Gastroesophageal sphincter (tissue), 4 donors: ENCODE results near the gene HCFC1R1. TPM values are rescaled to one million over a fixed set of nuclear protein-coding genes. Genes with fewer than 3 reads are reported as not detected.
"Not testable (repeated sequence)": the region's sequence is repeated elsewhere in the genome, so short reads cannot be mapped to it uniquely, and the experiment has no call there.

Experiments used
- ATAC-seq: fragments of 150-250 bp; one replicate; pipeline ENCODE4 v1.9.1; 2016; ENCODE audit warnings: mild to moderate bottlenecking, moderate library complexity
- H3K27ac ChIP-seq, 4 donors: fragments of 200-600 bp; sonication (generic) in 3 of 4; 1 replicate in 3 of 4; 2 replicates in 1 of 4; pipeline ENCODE4 v1.5.1; 2016 to 2019
- H3K27me3 ChIP-seq: fragments of 200-600 bp; sonication (generic); one replicate; pipeline ENCODE4 v1.5.1; 2019
- H3K36me3 ChIP-seq, 2 donors: fragments of 200-600 bp; sonication (generic); one replicate each; pipeline ENCODE4 v1.5.1; 2019; ENCODE audit warnings: control low read depth in 1 of 2
- H3K4me1 ChIP-seq, 3 donors: fragments of 200-600 bp; sonication (generic); 1 replicate in 2 of 3; 2 replicates in 1 of 3; pipeline ENCODE4 v1.5.1; 2016 to 2019; ENCODE audit warnings: control low read depth in 2 of 3
- H3K4me3 ChIP-seq, 2 donors: fragments of 200-600 bp; sonication (generic); one replicate each; pipeline ENCODE4 v1.5.1; 2019; ENCODE audit warnings: mild to moderate bottlenecking in 1 of 2, moderate library complexity in 1 of 2
- H3K9me3 ChIP-seq, 3 donors: fragments of 200-600 bp; sonication (generic); one replicate each; pipeline ENCODE4 v1.5.1; 2017 to 2019; ENCODE audit warnings: control low read depth in 2 of 3
- CTCF ChIP-seq, 4 experiments: fragments of 200-600 bp in 2 of 4; fragments of 450-650 bp in 2 of 4; sonication (generic) in 1 of 4; IDR thresholded peaks; one replicate each; pipeline ENCODE4 v1.5.1; 2017 to 2019; ENCODE audit warnings: antibody characterized with exemption in 4 of 4, mild to moderate bottlenecking in 2 of 4, moderate library complexity in 2 of 4
- EP300 ChIP-seq: sonication (generic); formaldehyde crosslinking; IDR thresholded peaks from one replicate; pipeline ENCODE4 v1.6.1; 2017; ENCODE audit warnings: antibody characterized with exemption, mild to moderate bottlenecking
- POLR2A ChIP-seq, 2 donors: fragments of 450-650 bp; IDR thresholded peaks; one replicate each; pipeline ENCODE4 v1.6.1; 2017; ENCODE audit warnings: antibody characterized with exemption in 2 of 2, mild to moderate bottlenecking in 2 of 2, moderate library complexity in 1 of 2
- POLR2AphosphoS5 ChIP-seq: sonication (generic); formaldehyde crosslinking; IDR thresholded peaks from one replicate; pipeline ENCODE4 v1.6.1; 2017; ENCODE audit warnings: antibody characterized with exemption
- WGBS, 2 donors: methylation state at CpG; one replicate each; pipeline ENCODE4 v1.1.5; 2018; ENCODE audit warnings: low coverage in 1 of 2; 5-methylcytosine and 5-hydroxymethylcytosine counted together
- total RNA-seq, 4 donors: library from RNA; depleted of rRNA; stranded (reverse); fragments of >200 nt; gene quantifications; one replicate each; pipeline ENCODE4 v1.1.0, GENCODE V29; 2016

Gene HCFC1R1
- total RNA-seq, 4 donors from 2014 or later = 20.1 to 94.9 (median 40.5) TPM

- H3K9me3 ChIP-seq = no peaks in the 10 kb centered on the region
- H3K27ac ChIP-seq = no peak overlapping the region
- H3K4me3 ChIP-seq = no peak overlapping the region
- 75 to 82% methylated on average over 7 to 15 of the region's 17 CpGs for WGBS, 2 donors
- peaks cover 0 to 22% (median 11%) of the 10 kb centered on the region in 3 donors for H3K4me1 ChIP-seq
- H3K36me3 ChIP-seq = no peaks in the 10 kb centered on the region
- no peak for TF ChIP-seq CTCF (IDR thresholded peaks at IDR 0.05)
- TF ChIP-seq POLR2AphosphoS5 = no peak
- TF ChIP-seq POLR2A (IDR thresholded peaks at IDR 0.05) = no peak
- no peak for TF ChIP-seq EP300
- no peak for ATAC-seq
- peaks cover 36% of the 10 kb centered on the region for H3K27me3 ChIP-seq
Observed at GRCh38 chr16:3054965-3055733, 31.4 kb upstream of the HCFC1R1 start.

GRCh38 chr16:3053330-3053710, 29.6 kb upstream of the HCFC1R1 start:
- H3K27ac ChIP-seq, H3K36me3 ChIP-seq, H3K4me1 ChIP-seq, ATAC-seq, H3K4me3 ChIP-seq, H3K9me3 ChIP-seq: not testable (repeated sequence)
- no CpG with 5 or more reads among the region's 13 CpGs for WGBS, 2 donors
- peaks cover 46% of the 10 kb centered on the region for H3K27me3 ChIP-seq

- ATAC-seq, H3K9me3 ChIP-seq, H3K27ac ChIP-seq, H3K4me1 ChIP-seq, H3K36me3 ChIP-seq, H3K4me3 ChIP-seq: not testable (repeated sequence)
- 67% methylated on average over 3 of the region's 12 CpGs; no CpG with 5 or more reads in 1 of the 2 donors for WGBS, 2 donors
- peaks cover 46% of the 10 kb centered on the region for H3K27me3 ChIP-seq
Observed at GRCh38 chr16:3052571-3053329, 29.0 kb upstream of the HCFC1R1 start.

GRCh38 chr16:3051494-3051893, 27.8 kb upstream of the HCFC1R1 start:
- TF ChIP-seq EP300 (no peak), POLR2AphosphoS5 (no peak), CTCF (IDR thresholded peaks at IDR 0.05) (no peak), POLR2A (IDR thresholded peaks at IDR 0.05) (no peak)
- Histone ChIP-seq H3K4me3 (no peak overlapping the region), H3K9me3 (no peaks in the 10 kb centered on the region), H3K27ac (no peak overlapping the region), H3K27me3 (peaks cover 58% of the 10 kb centered on the region), H3K36me3 (no peaks in the 10 kb centered on the region), H3K4me1 (peaks cover 0 to 9% (median 6%) of the 10 kb centered on the region in 3 donors)
- WGBS, 2 donors = 80 to 90% methylated on average over 1 to 9 of the region's 9 CpGs
- no peak for ATAC-seq

- WGBS, 2 donors = 24 to 28% methylated on average over 4 of the region's 4 CpGs
- peaks cover 0 to 14% (median 10%) of the 10 kb centered on the region in 3 donors for H3K4me1 ChIP-seq
- H3K27ac ChIP-seq = no peak overlapping the region
- H3K4me3 ChIP-seq = no peak overlapping the region
- TF ChIP-seq POLR2A (IDR thresholded peaks at IDR 0.05) = no peak
- TF ChIP-seq POLR2AphosphoS5 = no peak
- no peak for TF ChIP-seq CTCF (IDR thresholded peaks at IDR 0.05)
- TF ChIP-seq EP300 = no peak
- no peaks in the 10 kb centered on the region for H3K36me3 ChIP-seq
- no peak for ATAC-seq
- H3K27me3 ChIP-seq = peaks cover 63% of the 10 kb centered on the region
- no peaks in the 10 kb centered on the region for H3K9me3 ChIP-seq
Observed at GRCh38 chr16:3051009-3051408, 27.3 kb upstream of the HCFC1R1 start.

GRCh38 chr16:3050487-3050886, 26.7 kb upstream of the HCFC1R1 start:
- peaks cover 68% of the 10 kb centered on the region for H3K27me3 ChIP-seq
- H3K27ac ChIP-seq = no peak overlapping the region
- H3K9me3 ChIP-seq = no peaks in the 10 kb centered on the region
- H3K36me3 ChIP-seq = no peaks in the 10 kb centered on the region
- TF ChIP-seq CTCF (IDR thresholded peaks at IDR 0.05) = no peak
- no peak for TF ChIP-seq POLR2A (IDR thresholded peaks at IDR 0.05)
- no peak for TF ChIP-seq POLR2AphosphoS5
- TF ChIP-seq EP300 = no peak
- no peak overlapping the region for H3K4me3 ChIP-seq
- H3K4me1 ChIP-seq = peaks cover 0 to 20% (median 16%) of the 10 kb centered on the region in 3 donors
- whole genome bisulfite sequencing, 2 donors = 72 to 87% methylated on average over 4 to 5 of the region's 5 CpGs
- no peak for ATAC-seq
